Measurements from ENCODE around the gene DNLZ.

DNLZ gene

GRCh38 chr9:136401173-136401922 is 37.8 kb upstream of the DNLZ start:
- Mint-ChIP-seq H3K9me3 (no peaks in the 10 kb centered on the region), H3K27ac (peak overlapping the region; percentile 84), H3K4me3 (peak overlapping the region; percentile 6), H3K36me3 (ENCODE audit: low read depth) (peaks cover 80% of the 10 kb centered on the region), H3K4me1 (ENCODE audit: low read depth) (peaks cover 69% of the 10 kb centered on the region), H3K27me3 (no peaks in the 10 kb centered on the region)
- no peak for DNase-seq

GRCh38 chr9:136400038-136400834 is 36.7 kb upstream of the DNLZ start, which contains the start of gene SNAPC4:
SNAPC4 (minus strand) TSS chr9:136400170; CDS start chr9:136398428, 1,742 bp downstream.
- Mint-ChIP-seq H3K36me3 (ENCODE audit: low read depth) (peaks cover 81% of the 10 kb centered on the region), H3K9me3 (no peaks in the 10 kb centered on the region), H3K4me3 (peak within 1 kb of the TSS; percentile 94), H3K4me1 (ENCODE audit: low read depth) (peaks cover 61% of the 10 kb centered on the region), H3K27me3 (no peaks in the 10 kb centered on the region), H3K27ac (peak within 1 kb of the TSS; percentile 91)
- peak; percentile 92 for DNase-seq

- no peaks in the 10 kb centered on the region for H3K27me3 Mint-ChIP-seq
- no peaks in the 10 kb centered on the region for H3K9me3 Mint-ChIP-seq
- H3K4me3 Mint-ChIP-seq, result peak overlapping the region; percentile 94
- peak; percentile 68 for DNase-seq
- H3K36me3 Mint-ChIP-seq (ENCODE audit: low read depth), result peaks cover 81% of the 10 kb centered on the region
- peaks cover 53% of the 10 kb centered on the region for H3K4me1 Mint-ChIP-seq (ENCODE audit: low read depth)
- peak overlapping the region; percentile 91 for H3K27ac Mint-ChIP-seq
These were observed 35.9 kb upstream of the DNLZ start for GRCh38 chr9:136399176-136400037.

- Mint-ChIP-seq H3K27ac (peak overlapping the region; percentile 91), H3K9me3 (no peaks in the 10 kb centered on the region), H3K4me3 (peak overlapping the region; percentile 94), H3K36me3 (ENCODE audit: low read depth) (peaks cover 81% of the 10 kb centered on the region), H3K27me3 (no peaks in the 10 kb centered on the region), H3K4me1 (ENCODE audit: low read depth) (peaks cover 41% of the 10 kb centered on the region)
- no peak for DNase-seq
These were observed 34.7 kb upstream of the DNLZ start for GRCh38 chr9:136398286-136398685.

- no peak overlapping the region for H3K27ac Mint-ChIP-seq
- peaks cover 39% of the 10 kb centered on the region for H3K4me1 Mint-ChIP-seq (ENCODE audit: low read depth)
- H3K9me3 Mint-ChIP-seq, result no peaks in the 10 kb centered on the region
- peaks cover 85% of the 10 kb centered on the region for H3K36me3 Mint-ChIP-seq (ENCODE audit: low read depth)
- no peak overlapping the region for H3K4me3 Mint-ChIP-seq
- no peaks in the 10 kb centered on the region for H3K27me3 Mint-ChIP-seq
- no peak for DNase-seq
These were observed 34.1 kb upstream of the DNLZ start for GRCh38 chr9:136397643-136398042.

GRCh38 chr9:136396219-136396515 is 32.6 kb upstream of the DNLZ start:
- Mint-ChIP-seq H3K27me3 (no peaks in the 10 kb centered on the region), H3K36me3 (ENCODE audit: low read depth) (peaks cover 85% of the 10 kb centered on the region), H3K27ac (no peak overlapping the region), H3K4me1 (ENCODE audit: low read depth) (peaks cover 28% of the 10 kb centered on the region), H3K4me3 (no peak overlapping the region), H3K9me3 (no peaks in the 10 kb centered on the region)
- no peak for DNase-seq

- no peaks in the 10 kb centered on the region for H3K9me3 Mint-ChIP-seq
- peaks cover 85% of the 10 kb centered on the region for H3K36me3 Mint-ChIP-seq (ENCODE audit: low read depth)
- peaks cover 23% of the 10 kb centered on the region for H3K4me1 Mint-ChIP-seq (ENCODE audit: low read depth)
- no peak for DNase-seq
- no peaks in the 10 kb centered on the region for H3K27me3 Mint-ChIP-seq
- no peak overlapping the region for H3K4me3 Mint-ChIP-seq
- H3K27ac Mint-ChIP-seq, result no peak overlapping the region
These were observed 32.0 kb upstream of the DNLZ start for GRCh38 chr9:136395345-136396218.

GRCh38 chr9:136395020-136395340 is 31.4 kb upstream of the DNLZ start:
- no peak for DNase-seq
- peaks cover 18% of the 10 kb centered on the region for H3K4me1 Mint-ChIP-seq (ENCODE audit: low read depth)
- no peaks in the 10 kb centered on the region for H3K27me3 Mint-ChIP-seq
- no peaks in the 10 kb centered on the region for H3K9me3 Mint-ChIP-seq
- no peak overlapping the region for H3K27ac Mint-ChIP-seq
- H3K4me3 Mint-ChIP-seq, result no peak overlapping the region
- H3K36me3 Mint-ChIP-seq (ENCODE audit: low read depth), result peaks cover 88% of the 10 kb centered on the region

GRCh38 chr9:136394312-136395019 is 30.9 kb upstream of the DNLZ start:
- no peak overlapping the region for H3K4me3 Mint-ChIP-seq
- H3K4me1 Mint-ChIP-seq (ENCODE audit: low read depth), result peaks cover 18% of the 10 kb centered on the region
- peaks cover 93% of the 10 kb centered on the region for H3K36me3 Mint-ChIP-seq (ENCODE audit: low read depth)
- H3K27me3 Mint-ChIP-seq, result no peaks in the 10 kb centered on the region
- H3K9me3 Mint-ChIP-seq, result no peaks in the 10 kb centered on the region
- no peak for DNase-seq
- no peak overlapping the region for H3K27ac Mint-ChIP-seq

GRCh38 chr9:136393531-136393930 is 30.0 kb upstream of the DNLZ start:
- no peaks in the 10 kb centered on the region for H3K9me3 Mint-ChIP-seq
- H3K4me3 Mint-ChIP-seq, result no peak overlapping the region
- H3K27me3 Mint-ChIP-seq, result no peaks in the 10 kb centered on the region
- peaks cover 10% of the 10 kb centered on the region for H3K4me1 Mint-ChIP-seq (ENCODE audit: low read depth)
- H3K36me3 Mint-ChIP-seq (ENCODE audit: low read depth), result peaks cover 93% of the 10 kb centered on the region
- no peak overlapping the region for H3K27ac Mint-ChIP-seq
- DNase-seq, result no peak

- H3K27me3 Mint-ChIP-seq, result no peaks in the 10 kb centered on the region
- no peaks in the 10 kb centered on the region for H3K9me3 Mint-ChIP-seq
- H3K4me3 Mint-ChIP-seq, result no peak overlapping the region
- DNase-seq, result no peak
- peaks cover 4% of the 10 kb centered on the region for H3K4me1 Mint-ChIP-seq (ENCODE audit: low read depth)
- peaks cover 93% of the 10 kb centered on the region for H3K36me3 Mint-ChIP-seq (ENCODE audit: low read depth)
- H3K27ac Mint-ChIP-seq, result no peak overlapping the region
These were observed 29.2 kb upstream of the DNLZ start for GRCh38 chr9:136392538-136393449.

GRCh38 chr9:136391737-136392537 is 28.4 kb upstream of the DNLZ start:
- no peak for DNase-seq
- Mint-ChIP-seq H3K27me3 (no peaks in the 10 kb centered on the region), H3K4me3 (no peak overlapping the region), H3K36me3 (ENCODE audit: low read depth) (peaks cover 95% of the 10 kb centered on the region), H3K27ac (no peak overlapping the region), H3K9me3 (no peaks in the 10 kb centered on the region), H3K4me1 (ENCODE audit: low read depth) (peaks cover 5% of the 10 kb centered on the region)

Measured in activated T-cell treated with anti-CD3 and anti-CD28 coated beads, Interleukin-2, amount 50 U/mL, for 24 hours (primary cell).